GM12878 (cell line): ENCODE measurements around the gene PRDM16. TPM values are rescaled to one million over a fixed set of nuclear protein-coding genes. Genes with fewer than 3 reads are reported as not detected.

Source experiments
- ATAC-seq: fragments of 200-7000 bp; cut with Tn5 transposase; 3 replicates; pipeline ENCODE4 v1.9.1; 2020; ENCODE audit warnings: mild to moderate bottlenecking, moderate library complexity
- BruUV-seq: library from RNA; stranded (reverse); fragments of 400-500 nt; replicated peaks from 2 replicates; lab custom pipeline; 2021; lab: Mats Ljungman, UMichigan
- CTCF ChIA-PET: fragments of 300-600 bp; sonication (Branson Sonifier 250); formaldehyde crosslinking; extraction: SDS; loops from one replicate; lab custom pipeline; 2021; ENCODE audit warnings: inconsistent platforms; lab: Yijun Ruan, JAX
- POLR2A ChIA-PET: fragments of 350-600 bp; formaldehyde crosslinking; extraction: SDS; loops from one replicate; lab custom pipeline; 2021; ENCODE audit warnings: inconsistent platforms; lab: Charles Lee
- RAD21 ChIA-PET: fragments of 300-600 bp; sonication (Branson Sonifier 250); formaldehyde crosslinking; loops from one replicate; lab custom pipeline; 2023; ENCODE audit warnings: antibody characterized with exemption; ENCODE audit not compliant: unreplicated experiment; lab: Charles Lee
- SMC1A ChIA-PET: fragments of 300-600 bp; sonication (Branson Sonifier 250); formaldehyde crosslinking; loops from one replicate; lab custom pipeline; 2023; ENCODE audit not compliant: unreplicated experiment, uncharacterized antibody; lab: Charles Lee
- DNase-seq: peaks from one replicate; pipeline ENCODE4 v3.0.0-alpha.2; 2011; ENCODE audit warnings: low read depth, low spot score
- FAIRE-seq: peaks from 3 replicates; lab custom pipeline; 2011; peaks lifted over from hg19 to GRCh38; lab: Jason Lieb, UNC
- H2AFZ ChIP-seq: 2 replicates; pipeline ENCODE4 v1.6.0; 2011; ENCODE audit warnings: low read depth, low read length, control low read depth; ENCODE audit not compliant: control insufficient read depth
- H3K27ac ChIP-seq: 2 replicates; pipeline ENCODE4 v1.5.1; 2011; ENCODE audit warnings: control low read depth; ENCODE audit not compliant: control insufficient read depth, insufficient read depth
- H3K27me3 ChIP-seq, 2 experiments: replicated peaks in 1 of 2; 2 replicates each; pipeline versions ENCODE4 v1.6.0 to v1.6.1; 2011; ENCODE audit warnings: low read length in 1 of 2; ENCODE audit not compliant: control insufficient read depth in 2 of 2, insufficient read depth in 2 of 2
- H3K36me3 ChIP-seq, 2 experiments: 2 replicates each; pipeline ENCODE4 v1.5.1; 2011; ENCODE audit warnings: low read length in 1 of 2; ENCODE audit not compliant: control insufficient read depth in 2 of 2, insufficient read depth in 2 of 2
- H3K4me1 ChIP-seq: 2 replicates; pipeline ENCODE4 v1.6.1; 2011; ENCODE audit warnings: mild to moderate bottlenecking, low read length, moderate library complexity, mixed read lengths; ENCODE audit not compliant: control insufficient read depth, insufficient read depth
- H3K4me2 ChIP-seq: 2 replicates; pipeline ENCODE4 v1.6.0; 2011; ENCODE audit warnings: control low read depth; ENCODE audit not compliant: control insufficient read depth, insufficient read depth
- H3K4me3 ChIP-seq: fragments of 200-600 bp; sonication (generic); 2 replicates; pipeline ENCODE4 v1.5.1; 2016
- H3K79me2 ChIP-seq: 2 replicates; pipeline ENCODE4 v1.6.0; 2011; ENCODE audit warnings: low read length; ENCODE audit not compliant: control insufficient read depth, insufficient read depth
- H3K9ac ChIP-seq: 2 replicates; pipeline ENCODE4 v1.8.0; 2011; ENCODE audit warnings: low read length, control low read depth, mixed read lengths; ENCODE audit not compliant: control insufficient read depth, insufficient read depth
- H3K9me3 ChIP-seq: replicated peaks from 3 replicates; pipeline ENCODE4 v1.5.1; 2011; ENCODE audit warnings: mild to moderate bottlenecking, low read length; ENCODE audit not compliant: control insufficient read depth, insufficient read depth
- H4K20me1 ChIP-seq: 2 replicates; pipeline ENCODE4 v1.6.0; 2011; ENCODE audit not compliant: control insufficient read depth, insufficient read depth
- BRCA1 ChIP-seq: IDR thresholded peaks from 2 replicates; pipeline ENCODE4 v1.6.1; 2011; ENCODE audit warnings: low read depth, low read length, improper control_type of control experiment
- CEBPB ChIP-seq, 2 experiments: fragments of 150-350 bp in 1 of 2; IDR thresholded peaks; 2 replicates each; pipeline ENCODE4 v1.6.1; 2012 to 2014; ENCODE audit warnings: low read depth in 2 of 2, low read length in 2 of 2, borderline replicate concordance in 1 of 2, inconsistent platforms in 1 of 2
- CREM ChIP-seq: IDR thresholded peaks from 2 replicates; pipeline ENCODE4 v1.6.1; 2014; ENCODE audit warnings: antibody characterized with exemption, low read depth
- DPF2 ChIP-seq: fragments of 450-650 bp; IDR thresholded peaks from 2 replicates; pipeline ENCODE4 v1.6.1; 2017; ENCODE audit warnings: mild to moderate bottlenecking
- GABPA ChIP-seq: IDR thresholded peaks from 2 replicates; pipeline ENCODE4 v1.6.1; 2014; ENCODE audit warnings: antibody characterized with exemption, low read depth, mild to moderate bottlenecking, inconsistent platforms
- HCFC1 ChIP-seq: fragments of 150-350 bp; IDR thresholded peaks from 2 replicates; pipeline ENCODE4 v1.6.1; 2014; ENCODE audit warnings: low read length
- IRF4 ChIP-seq: IDR thresholded peaks from 2 replicates; pipeline ENCODE4 v1.6.1; 2011; ENCODE audit warnings: low read depth, low read length
- POLR2AphosphoS5 ChIP-seq: IDR thresholded peaks from 2 replicates; pipeline ENCODE4 v1.6.1; 2011; ENCODE audit warnings: mild to moderate bottlenecking, low read length, inconsistent platforms
- RBBP5 ChIP-seq: fragments of 200-600 bp; sonication (generic); conservative IDR thresholded peaks from 2 replicates; pipeline ENCODE4 v1.6.1; 2016
- SMAD1 ChIP-seq: fragments of 450-650 bp; IDR thresholded peaks from 2 replicates; pipeline ENCODE4 v1.6.1; 2018; ENCODE audit warnings: mild to moderate bottlenecking, low read depth; ENCODE audit not compliant: partially characterized antibody
- SUPT20H ChIP-seq: IDR thresholded peaks from 2 replicates; pipeline ENCODE4 v1.6.1; 2011; ENCODE audit warnings: low read depth, mild to moderate bottlenecking, low read length, moderate library complexity, borderline replicate concordance; ENCODE audit not compliant: control insufficient read depth
- TAF1 ChIP-seq: IDR thresholded peaks from 2 replicates; pipeline ENCODE4 v1.6.1; 2011; ENCODE audit warnings: mild to moderate bottlenecking, low read depth, low read length, borderline replicate concordance
- WRNIP1 ChIP-seq: IDR thresholded peaks from 2 replicates; pipeline ENCODE4 v1.6.1; 2011; ENCODE audit warnings: low read depth, low read length, improper control_type of control experiment, borderline replicate concordance
- ZNF207 ChIP-seq: fragments of 450-650 bp; IDR thresholded peaks from 2 replicates; pipeline ENCODE4 v1.6.1; 2014; ENCODE audit warnings: antibody characterized with exemption, mild to moderate bottlenecking, borderline replicate concordance
- ZSCAN29 ChIP-seq: fragments of 450-650 bp; IDR thresholded peaks from 2 replicates; pipeline ENCODE4 v1.6.1; 2017; ENCODE audit warnings: mild to moderate bottlenecking, moderate library complexity
- WGBS: methylation state at CpG from one replicate; pipeline ENCODE4 v1.1.6; 2016; ENCODE audit warnings: low lambda C conversion rate; ENCODE audit not compliant: insufficient replicate concordance, insufficient coverage; ENCODE audit errors: missing lambda C conversion rate; 5-methylcytosine and 5-hydroxymethylcytosine counted together
- in situ Hi-C: fragments of 300-500 bp; cut with MboI; formaldehyde crosslinking; loops from 9 replicates; pipeline ENCODE4 v1.14.3; 2018; ENCODE audit warnings: mixed read lengths
- intact Hi-C: fragments of 100-400 bp; cut with micrococcal nuclease; formaldehyde crosslinking; loops from one replicate; pipeline ENCODE4 v1.14.2; 2022; ENCODE audit not compliant: unreplicated experiment
- polyA plus RNA-seq, 11 experiments: library from polyadenylated mRNA; depleted of rRNA in 4 of 11; unstranded in 6 of 11; stranded (reverse) in 5 of 11; fragments of >200 nt; fragmentation: Nextera tagmentation in 4 of 11; fragmentation: Illumina TruSeq in 1 of 11; extraction: Ambion mirVana in 4 of 11; extraction: Trizol in 1 of 11; gene quantifications; 1 replicate in 1 of 11; 2 replicates in 10 of 11; pipeline versions ENCODE4 v1.2.1 to v1.2.3, GENCODE V29; 2011 to 2016; ENCODE audit warnings: inconsistent platforms in 2 of 11, missing spikeins in 2 of 11, low read depth in 1 of 11
- total RNA-seq, 4 experiments: library from RNA; depleted of rRNA in 3 of 4; stranded (reverse); fragments of >200 nt in 3 of 4; fragmentation: Illumina TruSeq in 1 of 4; extraction: Trizol in 1 of 4; gene quantifications; 2 replicates each; pipeline versions ENCODE4 v1.2.1 to v1.2.3, GENCODE V29; 2013 to 2021
- TF ChIP-seq, protein P1 (sequence below): IDR thresholded peaks from 2 replicates; pipeline ENCODE4 v1.6.1; 2012; ENCODE audit warnings: low read length, inconsistent platforms
- TF ChIP-seq, protein P2 (sequence below): IDR thresholded peaks from 2 replicates; pipeline ENCODE4 v1.6.1; 2012; ENCODE audit warnings: low read depth, low read length, improper control_type of control experiment
- TF ChIP-seq, protein P3 (sequence below): fragments of 450-650 bp; IDR thresholded peaks from 2 replicates; pipeline ENCODE4 v1.6.1; 2017; ENCODE audit warnings: mild to moderate bottlenecking, low read depth, inconsistent platforms; ENCODE audit not compliant: poor library complexity, severe bottlenecking
- TF ChIP-seq, protein P4 (sequence below): IDR thresholded peaks from 2 replicates; pipeline ENCODE4 v1.6.1; 2012; ENCODE audit warnings: low read depth, low read length, improper control_type of control experiment

The PRDM16 gene
- total and polyA plus RNA-seq, 10 of the 15 experiments (the other 5 are each of a cell fraction or from before 2014, with no cell fraction given): 0.03 TPM; not detected in 9

DNA sequence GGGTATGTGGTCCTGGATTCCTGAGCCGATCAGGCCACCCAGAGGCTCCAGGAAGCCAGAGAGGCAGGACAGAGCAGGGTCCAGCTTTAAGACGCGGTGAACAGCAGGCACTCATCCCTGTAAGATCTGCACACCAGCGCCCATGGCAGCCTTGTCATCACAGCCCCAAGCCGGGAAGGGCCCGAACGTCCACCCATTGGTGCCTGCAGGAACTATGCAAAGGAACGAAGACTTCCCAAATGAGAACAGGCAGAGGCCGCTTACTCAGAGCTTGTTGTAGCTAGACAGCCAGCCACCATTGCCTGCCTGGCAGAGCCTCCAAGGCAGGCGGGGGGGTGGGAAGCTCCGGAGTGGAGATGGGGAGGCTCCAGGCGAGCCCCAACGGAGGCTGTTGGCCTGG, 373.3 kb downstream of the PRDM16 start (continued):
- TF ChIP-seq, protein P1, sequence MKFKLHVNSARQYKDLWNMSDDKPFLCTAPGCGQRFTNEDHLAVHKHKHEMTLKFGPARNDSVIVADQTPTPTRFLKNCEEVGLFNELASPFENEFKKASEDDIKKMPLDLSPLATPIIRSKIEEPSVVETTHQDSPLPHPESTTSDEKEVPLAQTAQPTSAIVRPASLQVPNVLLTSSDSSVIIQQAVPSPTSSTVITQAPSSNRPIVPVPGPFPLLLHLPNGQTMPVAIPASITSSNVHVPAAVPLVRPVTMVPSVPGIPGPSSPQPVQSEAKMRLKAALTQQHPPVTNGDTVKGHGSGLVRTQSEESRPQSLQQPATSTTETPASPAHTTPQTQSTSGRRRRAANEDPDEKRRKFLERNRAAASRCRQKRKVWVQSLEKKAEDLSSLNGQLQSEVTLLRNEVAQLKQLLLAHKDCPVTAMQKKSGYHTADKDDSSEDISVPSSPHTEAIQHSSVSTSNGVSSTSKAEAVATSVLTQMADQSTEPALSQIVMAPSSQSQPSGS: no peak
- TF ChIP-seq SMAD1: no peak
- TF ChIP-seq CREM: no peak
- no peak for TF ChIP-seq WRNIP1
- TF ChIP-seq ZSCAN29: no peak

DNA sequence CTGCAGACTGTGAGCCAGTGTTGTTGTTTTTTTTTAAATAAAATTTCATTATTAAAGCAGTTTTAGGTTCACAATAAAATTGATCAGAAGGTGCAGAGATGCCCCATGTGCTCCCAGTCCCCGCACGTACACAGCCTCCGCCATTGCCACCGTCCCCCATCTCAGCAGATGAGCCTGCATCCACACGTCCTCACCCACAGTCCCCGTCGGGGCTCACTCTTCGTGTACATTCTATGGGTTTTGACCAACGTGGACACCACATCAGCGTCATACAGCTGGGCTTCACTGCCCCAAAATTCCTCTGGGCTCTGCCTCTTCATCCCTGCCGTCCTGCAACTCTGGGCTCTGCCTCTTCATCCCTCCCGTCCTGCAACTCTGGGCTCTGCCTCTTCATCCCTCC, 373.9 kb downstream of the PRDM16 start:
- WGBS: 42% methylated on average over 11 of the region's 12 CpGs
- no peaks in the 10 kb centered on the region for H3K9me3 ChIP-seq
- H3K9ac ChIP-seq: no peak overlapping the region
- ChIA-PET CTCF (no interaction called here), RAD21 (no interaction called here), SMC1A (no interaction called here), POLR2A (no interaction called here)
- no peak overlapping the region for H2AFZ ChIP-seq
- no peaks in the 10 kb centered on the region for H4K20me1 ChIP-seq
- H3K4me1 ChIP-seq: no peaks in the 10 kb centered on the region
- H3K36me3 ChIP-seq: no peaks in the 10 kb centered on the region
- FAIRE-seq: no peak
- no peak for ATAC-seq
- DNase-seq: no peak
- intact Hi-C loops (no loop called here), in situ Hi-C loops (no loop called here)
- H3K79me2 ChIP-seq: no peaks in the 10 kb centered on the region
- no TSS peak for BruUV-seq
- peaks cover 0 to 4% of the 10 kb centered on the region in 2 experiments; a peak in 2 of 4 replicates for H3K27me3 ChIP-seq
- no peak overlapping the region for H3K27ac ChIP-seq
- H3K4me2 ChIP-seq: no peak overlapping the region
- no peak overlapping the region for H3K4me3 ChIP-seq
- TF ChIP-seq CEBPB (IDR thresholded peaks at IDR 0.05; ENCODE audit: borderline replicate concordance in 1 of 2, low read depth in 2 of 2, low read length in 2 of 2): no peak
- TF ChIP-seq SUPT20H: no peak
- no peak for TF ChIP-seq TAF1
- no peak for TF ChIP-seq HCFC1
- no peak for TF ChIP-seq ZNF207
- no peak for TF ChIP-seq GABPA
- TF ChIP-seq BRCA1: no peak
- TF ChIP-seq, protein P2, sequence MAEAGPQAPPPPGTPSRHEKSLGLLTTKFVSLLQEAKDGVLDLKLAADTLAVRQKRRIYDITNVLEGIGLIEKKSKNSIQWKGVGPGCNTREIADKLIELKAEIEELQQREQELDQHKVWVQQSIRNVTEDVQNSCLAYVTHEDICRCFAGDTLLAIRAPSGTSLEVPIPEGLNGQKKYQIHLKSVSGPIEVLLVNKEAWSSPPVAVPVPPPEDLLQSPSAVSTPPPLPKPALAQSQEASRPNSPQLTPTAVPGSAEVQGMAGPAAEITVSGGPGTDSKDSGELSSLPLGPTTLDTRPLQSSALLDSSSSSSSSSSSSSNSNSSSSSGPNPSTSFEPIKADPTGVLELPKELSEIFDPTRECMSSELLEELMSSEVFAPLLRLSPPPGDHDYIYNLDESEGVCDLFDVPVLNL: no peak
- TF ChIP-seq, protein P3, sequence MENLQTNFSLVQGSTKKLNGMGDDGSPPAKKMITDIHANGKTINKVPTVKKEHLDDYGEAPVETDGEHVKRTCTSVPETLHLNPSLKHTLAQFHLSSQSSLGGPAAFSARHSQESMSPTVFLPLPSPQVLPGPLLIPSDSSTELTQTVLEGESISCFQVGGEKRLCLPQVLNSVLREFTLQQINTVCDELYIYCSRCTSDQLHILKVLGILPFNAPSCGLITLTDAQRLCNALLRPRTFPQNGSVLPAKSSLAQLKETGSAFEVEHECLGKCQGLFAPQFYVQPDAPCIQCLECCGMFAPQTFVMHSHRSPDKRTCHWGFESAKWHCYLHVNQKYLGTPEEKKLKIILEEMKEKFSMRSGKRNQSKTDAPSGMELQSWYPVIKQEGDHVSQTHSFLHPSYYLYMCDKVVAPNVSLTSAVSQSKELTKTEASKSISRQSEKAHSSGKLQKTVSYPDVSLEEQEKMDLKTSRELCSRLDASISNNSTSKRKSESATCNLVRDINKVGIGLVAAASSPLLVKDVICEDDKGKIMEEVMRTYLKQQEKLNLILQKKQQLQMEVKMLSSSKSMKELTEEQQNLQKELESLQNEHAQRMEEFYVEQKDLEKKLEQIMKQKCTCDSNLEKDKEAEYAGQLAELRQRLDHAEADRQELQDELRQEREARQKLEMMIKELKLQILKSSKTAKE: no peak
- TF ChIP-seq IRF4: no peak
- TF ChIP-seq, protein P4, sequence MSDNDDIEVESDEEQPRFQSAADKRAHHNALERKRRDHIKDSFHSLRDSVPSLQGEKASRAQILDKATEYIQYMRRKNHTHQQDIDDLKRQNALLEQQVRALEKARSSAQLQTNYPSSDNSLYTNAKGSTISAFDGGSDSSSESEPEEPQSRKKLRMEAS: no peak
- no peak for TF ChIP-seq RBBP5
- no peak for TF ChIP-seq DPF2
- no peak for TF ChIP-seq POLR2AphosphoS5
